Hepatocyte (in vitro differentiated cells): ENCODE measurements around the gene IL12A. TPM values are rescaled to one million over a fixed set of nuclear protein-coding genes. Genes with fewer than 3 reads are reported as not detected.

ENCODE experiments used
- DNase-seq: peaks from one replicate; pipeline ENCODE4 v3.0.0-alpha.2; 2016; ENCODE audit warnings: low spot score
- H2AFZ ChIP-seq: fragments of 200-600 bp; sonication (generic); 2 replicates; pipeline ENCODE4 v1.6.0; 2016; ENCODE audit warnings: antibody characterized with exemption, mild to moderate bottlenecking
- H3K27ac ChIP-seq: fragments of 200-600 bp; sonication (generic); 2 replicates; pipeline ENCODE4 v1.5.1; 2016; ENCODE audit warnings: mild to moderate bottlenecking
- H3K27me3 ChIP-seq: fragments of 200-600 bp; sonication (generic); 2 replicates; pipeline ENCODE4 v1.6.1; 2016
- H3K36me3 ChIP-seq: fragments of 200-600 bp; sonication (generic); replicated peaks from 2 replicates; pipeline ENCODE4 v1.5.1; 2016; ENCODE audit warnings: low read depth; ENCODE audit not compliant: insufficient read depth
- H3K4me1 ChIP-seq: fragments of 200-600 bp; sonication (generic); 2 replicates; pipeline ENCODE4 v1.5.1; 2016; ENCODE audit warnings: mild to moderate bottlenecking, moderate library complexity; ENCODE audit not compliant: insufficient read depth
- H3K4me2 ChIP-seq: fragments of 200-600 bp; sonication (generic); 2 replicates; pipeline ENCODE4 v1.6.0; 2016
- H3K4me3 ChIP-seq: fragments of 200-600 bp; sonication (generic); 2 replicates; pipeline ENCODE4 v1.5.1; 2016; ENCODE audit warnings: mild to moderate bottlenecking
- H3K79me2 ChIP-seq: fragments of 200-600 bp; sonication (generic); 2 replicates; pipeline ENCODE4 v1.6.0; 2017; ENCODE audit warnings: mild to moderate bottlenecking
- H3K9me2 ChIP-seq: fragments of 200-600 bp; sonication (generic); replicated peaks from 2 replicates; pipeline ENCODE4 v1.6.0; 2017; ENCODE audit warnings: mild to moderate bottlenecking; ENCODE audit not compliant: insufficient read depth
- H3K9me3 ChIP-seq: fragments of 200-600 bp; sonication (generic); 2 replicates; pipeline ENCODE4 v1.5.1; 2016; ENCODE audit warnings: low read depth, mild to moderate bottlenecking
- H4K20me1 ChIP-seq: fragments of 200-600 bp; sonication (generic); 2 replicates; pipeline ENCODE4 v1.6.0; 2016; ENCODE audit warnings: mild to moderate bottlenecking; ENCODE audit not compliant: insufficient read depth, poor library complexity, severe bottlenecking
- CTCF ChIP-seq: fragments of 200-600 bp; sonication (generic); IDR thresholded peaks from 2 replicates; pipeline ENCODE4 v1.5.1; 2016; ENCODE audit warnings: antibody characterized with exemption, mild to moderate bottlenecking; ENCODE audit not compliant: poor library complexity
- EZH2 ChIP-seq: fragments of 200-600 bp; sonication (generic); IDR thresholded peaks from 2 replicates; pipeline ENCODE4 v1.6.1; 2016; ENCODE audit warnings: antibody characterized with exemption, mild to moderate bottlenecking, borderline replicate concordance
- EZH2phosphoT487 ChIP-seq: fragments of 200-600 bp; sonication (generic); IDR thresholded peaks from one replicate; pipeline ENCODE4 v1.6.1; 2018; ENCODE audit warnings: antibody characterized with exemption, mild to moderate bottlenecking, low read depth, moderate library complexity; ENCODE audit not compliant: unreplicated experiment, severe bottlenecking
- WGBS: methylation state at CpG from one replicate; pipeline ENCODE4 v1.1.6; 2016; ENCODE audit warnings: low lambda C conversion rate; ENCODE audit errors: missing lambda C conversion rate; 5-methylcytosine and 5-hydroxymethylcytosine counted together
- polyA plus RNA-seq: library from polyadenylated mRNA; unstranded; fragments of >200 nt; fragmentation: Nextera tagmentation; extraction: Ambion mirVana; gene quantifications from 2 replicates; pipeline ENCODE4 v1.2.1, GENCODE V29; 2016
- total RNA-seq: library from RNA; depleted of rRNA; stranded (reverse); fragments of >200 nt; gene quantifications from 2 replicates; pipeline ENCODE4 v1.2.3, GENCODE V29; 2014

Gene IL12A
- total and polyA plus RNA-seq, 2 experiments from 2014 or later: 0.86 to 1.0 TPM

GRCh38 chr3:160003520-160004128, 15.0 kb downstream of the IL12A start:
- H3K27ac ChIP-seq: no peak overlapping the region
- H3K4me1 ChIP-seq: no peaks in the 10 kb centered on the region
- no peaks in the 10 kb centered on the region for H3K9me2 ChIP-seq
- H3K27me3 ChIP-seq: no peaks in the 10 kb centered on the region
- H3K36me3 ChIP-seq: no peaks in the 10 kb centered on the region
- H3K9me3 ChIP-seq: no peaks in the 10 kb centered on the region
- H3K79me2 ChIP-seq: no peaks in the 10 kb centered on the region
- H2AFZ ChIP-seq: no peak overlapping the region
- no peak for TF ChIP-seq EZH2phosphoT487
- TF ChIP-seq EZH2: no peak
- peak; percentile 55 for TF ChIP-seq CTCF
- H3K4me2 ChIP-seq: no peak overlapping the region
- DNase-seq: peak; percentile 64
- H4K20me1 ChIP-seq: no peaks in the 10 kb centered on the region
- WGBS: 17% methylated on average over 2 of the region's 2 CpGs
- H3K4me3 ChIP-seq: no peak overlapping the region

GRCh38 chr3:160005004-160005403, 16.4 kb downstream of the IL12A start:
- no peaks in the 10 kb centered on the region for H3K9me2 ChIP-seq
- no peaks in the 10 kb centered on the region for H3K79me2 ChIP-seq
- H3K4me1 ChIP-seq: no peaks in the 10 kb centered on the region
- H3K36me3 ChIP-seq: no peaks in the 10 kb centered on the region
- H3K9me3 ChIP-seq: no peaks in the 10 kb centered on the region
- DNase-seq: no peak
- H3K27me3 ChIP-seq: no peaks in the 10 kb centered on the region
- TF ChIP-seq EZH2phosphoT487: no peak
- TF ChIP-seq EZH2: no peak
- no peak for TF ChIP-seq CTCF
- no peak overlapping the region for H2AFZ ChIP-seq
- no peak overlapping the region for H3K4me2 ChIP-seq
- no peak overlapping the region for H3K4me3 ChIP-seq
- H4K20me1 ChIP-seq: no peaks in the 10 kb centered on the region
- H3K27ac ChIP-seq: no peak overlapping the region

GRCh38 chr3:160006282-160007163, 17.9 kb downstream of the IL12A start:
- no peaks in the 10 kb centered on the region for H3K27me3 ChIP-seq
- no peaks in the 10 kb centered on the region for H3K9me2 ChIP-seq
- TF ChIP-seq EZH2 (no peak), CTCF (peak; percentile 91), EZH2phosphoT487 (no peak)
- H3K27ac ChIP-seq: no peak overlapping the region
- H3K9me3 ChIP-seq: no peaks in the 10 kb centered on the region
- H3K4me1 ChIP-seq: no peaks in the 10 kb centered on the region
- WGBS: 8% methylated on average over 3 of the region's 3 CpGs
- no peak overlapping the region for H2AFZ ChIP-seq
- H4K20me1 ChIP-seq: no peaks in the 10 kb centered on the region
- DNase-seq: peak; percentile 77
- H3K4me3 ChIP-seq: no peak overlapping the region
- H3K79me2 ChIP-seq: no peaks in the 10 kb centered on the region
- H3K4me2 ChIP-seq: no peak overlapping the region
- H3K36me3 ChIP-seq: no peaks in the 10 kb centered on the region
